Activated T-cell treated with anti-CD3 and anti-CD28 coated beads, Interleukin-2, amount 50 U/mL, for 1 hour (primary cell): ENCODE results near the gene ERP27.

Source experiments
- DNase-seq: peaks from one replicate; pipeline ENCODE4 v3.0.0-alpha.2; 2020

ERP27 gene

GRCh38 chr12:14896521-14897169 is 41.7 kb downstream of the ERP27 start:
- DNase-seq = no peak

GRCh38 chr12:14893506-14894250 is 44.7 kb downstream of the ERP27 start:
- DNase-seq = no peak

GRCh38 chr12:14892726-14893505 is 45.4 kb downstream of the ERP27 start:
- DNase-seq = no peak

GRCh38 chr12:14890701-14891100 is 47.6 kb downstream of the ERP27 start:
- no peak for DNase-seq

- no peak for DNase-seq
Measured at GRCh38 chr12:14886271-14886670, 52.1 kb downstream of the ERP27 start.

GRCh38 chr12:14885718-14886221 is 52.6 kb downstream of the ERP27 start, which contains the start of gene MGP:
Gene MGP (minus strand): TSS chr12:14885854. CDS start chr12:14885791, 63 bp downstream.
- DNase-seq = no peak

GRCh38 chr12:14884458-14884878 is 53.9 kb downstream of the ERP27 start:
- DNase-seq = peak; percentile 77

GRCh38 chr12:14883686-14884085 is 54.7 kb downstream of the ERP27 start:
- no peak for DNase-seq

GRCh38 chr12:14880890-14881453 is 57.4 kb downstream of the ERP27 start:
- DNase-seq = no peak

GRCh38 chr12:14879222-14879933 is 59.0 kb downstream of the ERP27 start:
- no peak for DNase-seq

GRCh38 chr12:14878488-14878887 is 59.8 kb downstream of the ERP27 start:
- no peak for DNase-seq

GRCh38 chr12:14876833-14877232 is 61.5 kb downstream of the ERP27 start:
- DNase-seq = no peak

- no peak for DNase-seq
Measured at GRCh38 chr12:14874882-14875281, 63.5 kb downstream of the ERP27 start.

- no peak for DNase-seq
Measured at GRCh38 chr12:14873440-14874185, 64.7 kb downstream of the ERP27 start.

- no peak for DNase-seq
Measured at GRCh38 chr12:14871886-14872285, 66.5 kb downstream of the ERP27 start.

- no peak for DNase-seq
Measured at GRCh38 chr12:14871247-14871646, 67.1 kb downstream of the ERP27 start.

GRCh38 chr12:14868916-14869506 is 69.3 kb downstream of the ERP27 start:
- no peak for DNase-seq
